GM12878 (cell line): ENCODE measurements around the gene CD101. TPM values are rescaled to one million over a fixed set of nuclear protein-coding genes. Genes with fewer than 3 reads are reported as not detected.

ENCODE experiments used
- ATF7 ChIP-seq: fragments of 450-650 bp; IDR thresholded peaks from 2 replicates; pipeline ENCODE4 v1.6.1; 2016; ENCODE audit warnings: low read depth, mild to moderate bottlenecking
- BRCA1 ChIP-seq: IDR thresholded peaks from 2 replicates; pipeline ENCODE4 v1.6.1; 2011; ENCODE audit warnings: low read depth, low read length, improper control_type of control experiment
- CHD1 ChIP-seq: IDR thresholded peaks from 2 replicates; pipeline ENCODE4 v1.6.1; 2012; ENCODE audit warnings: low read depth, low read length, improper control_type of control experiment
- CHD2 ChIP-seq: IDR thresholded peaks from 2 replicates; pipeline ENCODE4 v1.6.1; 2011; ENCODE audit warnings: low read depth, low read length, improper control_type of control experiment, borderline replicate concordance
- CREB1 ChIP-seq: IDR thresholded peaks from 2 replicates; pipeline ENCODE4 v1.6.1; 2012; ENCODE audit warnings: low read depth, mild to moderate bottlenecking, inconsistent platforms
- EED ChIP-seq: sonication (generic); IDR thresholded peaks from 2 replicates; pipeline ENCODE4 v1.6.1; 2016; ENCODE audit warnings: antibody characterized with exemption, low read depth
- HDAC6 ChIP-seq: fragments of 200-600 bp; sonication (generic); IDR thresholded peaks from one replicate; pipeline ENCODE4 v1.8.0; 2017; ENCODE audit warnings: antibody characterized with exemption; ENCODE audit not compliant: unreplicated experiment
- JUNB ChIP-seq: IDR thresholded peaks from 2 replicates; pipeline ENCODE4 v1.6.1; 2016; ENCODE audit warnings: antibody characterized with exemption, mild to moderate bottlenecking
- MEF2B ChIP-seq: fragments of 450-650 bp; IDR thresholded peaks from 2 replicates; pipeline ENCODE4 v1.6.1; 2018; ENCODE audit warnings: mild to moderate bottlenecking, moderate library complexity; ENCODE audit not compliant: partially characterized antibody, poor library complexity, severe bottlenecking
- NRF1 ChIP-seq: conservative IDR thresholded peaks from 2 replicates; pipeline ENCODE4 v1.6.1; 2011; ENCODE audit warnings: mild to moderate bottlenecking, low read depth, low read length, improper control_type of control experiment
- RB1 ChIP-seq: fragments of 450-650 bp; formaldehyde crosslinking; IDR thresholded peaks from 2 replicates; pipeline ENCODE4 v1.6.1; 2017; ENCODE audit warnings: mild to moderate bottlenecking, borderline replicate concordance
- RCOR1 ChIP-seq: conservative IDR thresholded peaks from 2 replicates; pipeline ENCODE4 v1.6.1; 2012; ENCODE audit warnings: low read depth, low read length, improper control_type of control experiment
- RFX5 ChIP-seq: IDR thresholded peaks from 2 replicates; pipeline ENCODE4 v1.6.1; 2011; ENCODE audit warnings: low read depth, low read length, improper control_type of control experiment
- RUNX3 ChIP-seq: IDR thresholded peaks from 2 replicates; pipeline ENCODE4 v1.6.1; 2012; ENCODE audit warnings: low read length, inconsistent platforms
- SP1 ChIP-seq: IDR thresholded peaks from one replicate; pipeline ENCODE4 v1.6.1; 2011; ENCODE audit warnings: low read depth, low read length
- SPI1 ChIP-seq: IDR thresholded peaks from 2 replicates; pipeline ENCODE4 v1.6.1; 2011; ENCODE audit warnings: low read depth, mild to moderate bottlenecking, low read length, moderate library complexity, borderline replicate concordance; ENCODE audit not compliant: insufficient read depth
- TBL1XR1 ChIP-seq: IDR thresholded peaks from 2 replicates; pipeline ENCODE4 v1.6.1; 2012; ENCODE audit warnings: low read depth, low read length, improper control_type of control experiment
- polyA plus RNA-seq, 11 experiments: library from polyadenylated mRNA; depleted of rRNA in 4 of 11; unstranded in 6 of 11; stranded (reverse) in 5 of 11; fragments of >200 nt; fragmentation: Nextera tagmentation in 4 of 11; fragmentation: Illumina TruSeq in 1 of 11; extraction: Ambion mirVana in 4 of 11; extraction: Trizol in 1 of 11; gene quantifications; 1 replicate in 1 of 11; 2 replicates in 10 of 11; pipeline versions ENCODE4 v1.2.1 to v1.2.3, GENCODE V29; 2011 to 2016; ENCODE audit warnings: inconsistent platforms in 2 of 11, missing spikeins in 2 of 11, low read depth in 1 of 11
- total RNA-seq, 4 experiments: library from RNA; depleted of rRNA in 3 of 4; stranded (reverse); fragments of >200 nt in 3 of 4; fragmentation: Illumina TruSeq in 1 of 4; extraction: Trizol in 1 of 4; gene quantifications; 2 replicates each; pipeline versions ENCODE4 v1.2.1 to v1.2.3, GENCODE V29; 2013 to 2021
- TF ChIP-seq, protein P1 (sequence below): fragments of 450-650 bp; IDR thresholded peaks from 2 replicates; pipeline ENCODE4 v1.6.1; 2017; ENCODE audit warnings: mild to moderate bottlenecking, low read depth, inconsistent platforms; ENCODE audit not compliant: poor library complexity, severe bottlenecking
- TF ChIP-seq, protein P2 (sequence below): IDR thresholded peaks from 2 replicates; pipeline ENCODE4 v1.6.1; 2012; ENCODE audit warnings: improper control_type of control experiment, low read depth, low read length; ENCODE audit not compliant: insufficient replicate concordance
- TF ChIP-seq, protein P3 (sequence below): fragments of 450-650 bp; IDR thresholded peaks from 2 replicates; pipeline ENCODE4 v1.6.1; 2017; ENCODE audit warnings: antibody characterized with exemption, mild to moderate bottlenecking, moderate library complexity

CD101 gene
- total and polyA plus RNA-seq, 10 of the 15 experiments (the other 5 are each of a cell fraction or from before 2014, with no cell fraction given) = 0.56 to 7.9 (median 2.9) TPM

DNA sequence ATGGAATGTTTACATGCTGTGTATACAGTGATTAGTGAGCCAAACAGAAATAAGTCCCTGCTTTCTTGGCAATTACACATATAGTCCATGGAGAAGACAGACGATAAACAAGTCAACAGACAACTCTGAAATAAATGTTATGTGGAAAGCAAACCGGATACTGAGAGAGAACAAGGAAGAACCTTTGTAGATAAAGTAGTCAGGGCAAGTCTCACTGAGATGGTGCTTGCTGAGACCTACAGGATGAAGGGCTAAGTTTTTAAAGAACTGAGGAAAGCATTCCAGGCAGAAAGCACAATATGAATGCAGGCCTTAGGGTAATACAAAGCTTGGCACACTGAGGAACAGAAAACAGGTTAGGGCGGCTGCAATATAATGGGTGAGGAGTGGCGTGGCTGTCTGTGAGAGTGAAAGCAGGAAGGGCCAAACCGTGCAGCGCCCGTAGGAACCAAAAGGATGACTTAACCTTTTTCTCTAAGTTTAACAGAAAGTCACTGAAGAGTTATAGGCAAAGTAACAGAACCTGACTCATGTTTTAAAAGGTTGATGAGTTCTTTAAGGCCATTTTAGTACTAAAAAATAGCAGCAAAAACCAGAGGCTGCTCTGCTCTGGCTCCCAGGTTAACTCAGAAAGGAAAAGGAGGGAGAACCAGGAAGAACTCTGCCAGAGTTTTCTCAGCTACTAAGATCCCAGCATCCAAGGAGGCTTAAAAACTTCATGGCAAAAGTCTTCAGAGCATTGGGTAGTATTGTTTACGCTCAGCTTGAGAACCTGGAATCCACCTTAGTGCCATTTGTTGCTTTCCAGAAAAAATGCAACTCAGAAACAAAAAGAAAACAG, 49.9 kb downstream of the CD101 start (continued):
- TF ChIP-seq, protein P1, sequence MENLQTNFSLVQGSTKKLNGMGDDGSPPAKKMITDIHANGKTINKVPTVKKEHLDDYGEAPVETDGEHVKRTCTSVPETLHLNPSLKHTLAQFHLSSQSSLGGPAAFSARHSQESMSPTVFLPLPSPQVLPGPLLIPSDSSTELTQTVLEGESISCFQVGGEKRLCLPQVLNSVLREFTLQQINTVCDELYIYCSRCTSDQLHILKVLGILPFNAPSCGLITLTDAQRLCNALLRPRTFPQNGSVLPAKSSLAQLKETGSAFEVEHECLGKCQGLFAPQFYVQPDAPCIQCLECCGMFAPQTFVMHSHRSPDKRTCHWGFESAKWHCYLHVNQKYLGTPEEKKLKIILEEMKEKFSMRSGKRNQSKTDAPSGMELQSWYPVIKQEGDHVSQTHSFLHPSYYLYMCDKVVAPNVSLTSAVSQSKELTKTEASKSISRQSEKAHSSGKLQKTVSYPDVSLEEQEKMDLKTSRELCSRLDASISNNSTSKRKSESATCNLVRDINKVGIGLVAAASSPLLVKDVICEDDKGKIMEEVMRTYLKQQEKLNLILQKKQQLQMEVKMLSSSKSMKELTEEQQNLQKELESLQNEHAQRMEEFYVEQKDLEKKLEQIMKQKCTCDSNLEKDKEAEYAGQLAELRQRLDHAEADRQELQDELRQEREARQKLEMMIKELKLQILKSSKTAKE = no peak
- TF ChIP-seq, protein P2, sequence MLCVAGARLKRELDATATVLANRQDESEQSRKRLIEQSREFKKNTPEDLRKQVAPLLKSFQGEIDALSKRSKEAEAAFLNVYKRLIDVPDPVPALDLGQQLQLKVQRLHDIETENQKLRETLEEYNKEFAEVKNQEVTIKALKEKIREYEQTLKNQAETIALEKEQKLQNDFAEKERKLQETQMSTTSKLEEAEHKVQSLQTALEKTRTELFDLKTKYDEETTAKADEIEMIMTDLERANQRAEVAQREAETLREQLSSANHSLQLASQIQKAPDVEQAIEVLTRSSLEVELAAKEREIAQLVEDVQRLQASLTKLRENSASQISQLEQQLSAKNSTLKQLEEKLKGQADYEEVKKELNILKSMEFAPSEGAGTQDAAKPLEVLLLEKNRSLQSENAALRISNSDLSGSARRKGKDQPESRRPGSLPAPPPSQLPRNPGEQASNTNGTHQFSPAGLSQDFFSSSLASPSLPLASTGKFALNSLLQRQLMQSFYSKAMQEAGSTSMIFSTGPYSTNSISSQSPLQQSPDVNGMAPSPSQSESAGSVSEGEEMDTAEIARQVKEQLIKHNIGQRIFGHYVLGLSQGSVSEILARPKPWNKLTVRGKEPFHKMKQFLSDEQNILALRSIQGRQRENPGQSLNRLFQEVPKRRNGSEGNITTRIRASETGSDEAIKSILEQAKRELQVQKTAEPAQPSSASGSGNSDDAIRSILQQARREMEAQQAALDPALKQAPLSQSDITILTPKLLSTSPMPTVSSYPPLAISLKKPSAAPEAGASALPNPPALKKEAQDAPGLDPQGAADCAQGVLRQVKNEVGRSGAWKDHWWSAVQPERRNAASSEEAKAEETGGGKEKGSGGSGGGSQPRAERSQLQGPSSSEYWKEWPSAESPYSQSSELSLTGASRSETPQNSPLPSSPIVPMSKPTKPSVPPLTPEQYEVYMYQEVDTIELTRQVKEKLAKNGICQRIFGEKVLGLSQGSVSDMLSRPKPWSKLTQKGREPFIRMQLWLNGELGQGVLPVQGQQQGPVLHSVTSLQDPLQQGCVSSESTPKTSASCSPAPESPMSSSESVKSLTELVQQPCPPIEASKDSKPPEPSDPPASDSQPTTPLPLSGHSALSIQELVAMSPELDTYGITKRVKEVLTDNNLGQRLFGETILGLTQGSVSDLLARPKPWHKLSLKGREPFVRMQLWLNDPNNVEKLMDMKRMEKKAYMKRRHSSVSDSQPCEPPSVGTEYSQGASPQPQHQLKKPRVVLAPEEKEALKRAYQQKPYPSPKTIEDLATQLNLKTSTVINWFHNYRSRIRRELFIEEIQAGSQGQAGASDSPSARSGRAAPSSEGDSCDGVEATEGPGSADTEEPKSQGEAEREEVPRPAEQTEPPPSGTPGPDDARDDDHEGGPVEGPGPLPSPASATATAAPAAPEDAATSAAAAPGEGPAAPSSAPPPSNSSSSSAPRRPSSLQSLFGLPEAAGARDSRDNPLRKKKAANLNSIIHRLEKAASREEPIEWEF = no peak
- TF ChIP-seq EED = peak; percentile 32; the same call in 1 of the 2 replicates
- no peak for TF ChIP-seq CHD1
- 0 out of 2 replicates have a peak, but pooled peaks have one; percentile 33 for TF ChIP-seq RUNX3
- peak; percentile 19; the same call in 1 of the 2 replicates for TF ChIP-seq SPI1
- TF ChIP-seq RB1 = no peak
- TF ChIP-seq, protein P3, sequence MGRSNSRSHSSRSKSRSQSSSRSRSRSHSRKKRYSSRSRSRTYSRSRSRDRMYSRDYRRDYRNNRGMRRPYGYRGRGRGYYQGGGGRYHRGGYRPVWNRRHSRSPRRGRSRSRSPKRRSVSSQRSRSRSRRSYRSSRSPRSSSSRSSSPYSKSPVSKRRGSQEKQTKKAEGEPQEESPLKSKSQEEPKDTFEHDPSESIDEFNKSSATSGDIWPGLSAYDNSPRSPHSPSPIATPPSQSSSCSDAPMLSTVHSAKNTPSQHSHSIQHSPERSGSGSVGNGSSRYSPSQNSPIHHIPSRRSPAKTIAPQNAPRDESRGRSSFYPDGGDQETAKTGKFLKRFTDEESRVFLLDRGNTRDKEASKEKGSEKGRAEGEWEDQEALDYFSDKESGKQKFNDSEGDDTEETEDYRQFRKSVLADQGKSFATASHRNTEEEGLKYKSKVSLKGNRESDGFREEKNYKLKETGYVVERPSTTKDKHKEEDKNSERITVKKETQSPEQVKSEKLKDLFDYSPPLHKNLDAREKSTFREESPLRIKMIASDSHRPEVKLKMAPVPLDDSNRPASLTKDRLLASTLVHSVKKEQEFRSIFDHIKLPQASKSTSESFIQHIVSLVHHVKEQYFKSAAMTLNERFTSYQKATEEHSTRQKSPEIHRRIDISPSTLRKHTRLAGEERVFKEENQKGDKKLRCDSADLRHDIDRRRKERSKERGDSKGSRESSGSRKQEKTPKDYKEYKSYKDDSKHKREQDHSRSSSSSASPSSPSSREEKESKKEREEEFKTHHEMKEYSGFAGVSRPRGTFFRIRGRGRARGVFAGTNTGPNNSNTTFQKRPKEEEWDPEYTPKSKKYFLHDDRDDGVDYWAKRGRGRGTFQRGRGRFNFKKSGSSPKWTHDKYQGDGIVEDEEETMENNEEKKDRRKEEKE = no peak
- TF ChIP-seq JUNB = no peak
- TF ChIP-seq TBL1XR1 = no peak
- no peak for TF ChIP-seq HDAC6
- no peak for TF ChIP-seq BRCA1
- TF ChIP-seq CREB1 = 0 out of 2 replicates have a peak, but pooled peaks have one; percentile 37
- TF ChIP-seq ATF7 = peak; percentile 84
- no peak for TF ChIP-seq NRF1
- TF ChIP-seq MEF2B = no peak
- no peak for TF ChIP-seq RFX5
- no peak for TF ChIP-seq SP1
- TF ChIP-seq CHD2 = no peak
- TF ChIP-seq RCOR1 = no peak
